H1 (cell line): ENCODE results near the gene PLCB4.

Source experiments
- CHD1 ChIP-seq: IDR thresholded peaks from 2 replicates; pipeline ENCODE4 v1.6.1; 2012; ENCODE audit warnings: low read depth, low read length, improper control_type of control experiment
- CTCF ChIP-seq, 3 experiments: IDR thresholded peaks; 1 replicate in 2 of 3; 2 replicates in 1 of 3; pipeline versions ENCODE4 v1.5.1 to v1.6.1; 2011; ENCODE audit warnings: low read length in 3 of 3, mild to moderate bottlenecking in 3 of 3, inconsistent platforms in 2 of 3, low read depth in 1 of 3, moderate library complexity in 1 of 3; ENCODE audit not compliant: insufficient read depth in 1 of 3; ENCODE audit errors: control extremely low read depth in 1 of 3
- HDAC2 ChIP-seq, 2 experiments: fragments of 300-600 bp in 1 of 2; sonication (generic) in 1 of 2; IDR thresholded peaks; 2 replicates each; pipeline ENCODE4 v1.6.1; 2011 to 2012; ENCODE audit warnings: low read depth in 2 of 2, low read length in 2 of 2, mild to moderate bottlenecking in 2 of 2, moderate library complexity in 2 of 2, borderline replicate concordance in 1 of 2, inconsistent platforms in 1 of 2
- JUN ChIP-seq: IDR thresholded peaks from 2 replicates; pipeline ENCODE4 v1.6.1; 2011; ENCODE audit warnings: low read depth, mild to moderate bottlenecking, improper control_type of control experiment, low read length
- POLR2A ChIP-seq, 2 experiments: IDR thresholded peaks; 1 replicate in 1 of 2; 2 replicates in 1 of 2; pipeline ENCODE4 v1.6.1; 2011; ENCODE audit warnings: low read depth in 2 of 2, low read length in 2 of 2, mild to moderate bottlenecking in 2 of 2; ENCODE audit errors: control extremely low read depth in 1 of 2
- SIRT6 ChIP-seq: IDR thresholded peaks from one replicate; pipeline ENCODE4 v1.7.1; 2012; ENCODE audit warnings: low read length, inconsistent platforms

DNA sequence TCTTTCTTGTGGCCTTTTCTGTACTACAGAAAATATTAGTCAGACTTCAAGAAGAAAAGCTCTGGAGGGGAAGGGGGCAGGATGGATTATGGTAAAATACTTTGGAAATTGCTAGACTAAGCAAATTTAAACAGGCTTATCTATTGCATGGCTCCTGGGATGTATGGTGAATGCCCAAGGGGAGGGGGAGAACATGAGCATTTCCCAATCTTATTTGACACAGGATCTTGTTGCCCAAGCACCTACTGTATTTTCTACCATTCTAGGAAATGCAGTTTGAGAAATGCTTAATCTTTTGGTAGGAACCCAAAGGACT is 359.4 kb downstream of the PLCB4 start:
- TF ChIP-seq CHD1, result no peak
- no peak for TF ChIP-seq CTCF (IDR thresholded peaks at IDR 0.05; ENCODE audit: control extremely low read depth in 1 of 3, insufficient read depth in 1 of 3, low read depth in 1 of 3, low read length in 3 of 3)
- TF ChIP-seq POLR2A (IDR thresholded peaks at IDR 0.05; ENCODE audit: control extremely low read depth in 1 of 2, low read depth in 2 of 2, low read length in 2 of 2), result no peak
- TF ChIP-seq HDAC2 (IDR thresholded peaks at IDR 0.05; ENCODE audit: borderline replicate concordance in 1 of 2, low read depth in 2 of 2, low read length in 2 of 2), result no peak
- TF ChIP-seq SIRT6, result no peak
- TF ChIP-seq JUN, result no peak
